GM18909 (cell line): ENCODE measurements around the gene GPATCH4.
"Not testable (repeated sequence)": the region's sequence is repeated elsewhere in the genome, so short reads cannot be mapped to it uniquely, and the experiment has no call there.

Experiments
- ATAC-seq: cut with Tn5 transposase; IDR thresholded peaks from one replicate; pipeline ENCODE4 v1.9.1; 2021; ENCODE audit warnings: mild to moderate bottlenecking; ENCODE audit not compliant: unreplicated experiment, poor library complexity

The GPATCH4 gene

DNA sequence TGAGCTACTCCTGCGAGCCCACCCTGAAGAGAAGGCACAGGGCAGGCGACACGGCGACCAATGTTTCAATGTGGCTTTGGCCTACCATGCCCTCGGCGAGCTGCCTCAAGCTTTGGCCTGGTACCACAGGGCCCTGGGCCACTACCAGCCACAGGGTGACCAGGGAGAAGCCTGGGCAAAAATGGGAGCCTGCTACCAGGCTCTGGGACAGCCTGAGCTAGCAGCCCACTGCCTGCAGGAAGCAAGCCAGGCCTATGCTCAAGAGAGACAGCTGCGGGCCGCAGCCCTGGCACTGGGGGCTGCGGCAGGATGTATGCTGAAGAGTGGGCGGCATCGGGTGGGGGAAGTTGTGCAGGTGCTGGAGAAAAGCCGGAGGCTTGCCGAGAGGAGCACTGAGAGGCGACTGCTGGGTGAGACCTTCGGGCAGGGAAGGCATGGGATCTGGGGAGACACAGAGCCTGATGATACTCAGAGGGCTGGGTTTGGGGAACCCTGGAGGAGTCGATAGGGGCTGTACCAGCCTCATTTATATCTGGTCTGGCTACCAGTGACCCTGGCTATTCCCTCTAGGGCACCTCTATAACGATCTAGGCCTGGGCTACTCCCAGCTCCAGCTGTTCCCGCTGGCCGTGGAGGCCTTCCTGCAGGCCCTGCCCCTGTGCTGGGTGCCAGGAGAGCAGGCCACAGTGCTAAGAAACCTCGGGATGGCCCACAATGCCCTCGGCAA is 19.5 kb downstream of the GPATCH4 start:
- ATAC-seq = no peak

- no peak for ATAC-seq
Measured at GRCh38 chr1:156579472-156579871, 21.8 kb downstream of the GPATCH4 start, which contains the start of gene TTC24. TSS of gene TTC24 (plus strand) at chr1:156579723. CDS start at chr1:156581365, 1,642 bp downstream.

GRCh38 chr1:156578055-156578454 is 23.2 kb downstream of the GPATCH4 start:
- no peak for ATAC-seq

DNA sequence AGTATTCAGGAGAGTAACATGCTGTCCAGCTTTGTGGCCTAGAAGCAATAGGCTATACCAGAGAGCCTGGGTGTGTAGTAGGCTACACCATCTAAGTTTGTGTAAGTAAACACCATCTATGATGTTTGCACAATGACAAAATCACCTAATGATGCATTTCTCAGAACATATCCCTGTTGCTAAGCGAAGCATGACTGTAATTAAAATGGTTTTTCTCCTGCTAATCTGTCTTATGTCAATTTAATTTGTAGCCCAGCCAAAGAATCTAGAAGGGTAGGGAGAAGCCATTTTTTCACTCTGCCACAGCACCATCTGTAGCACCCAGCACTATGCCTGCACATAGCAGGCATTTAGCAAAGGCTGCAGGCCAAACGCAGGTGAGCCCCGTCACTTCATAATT is 23.7 kb downstream of the GPATCH4 start:
- ATAC-seq = no peak

GRCh38 chr1:156574039-156574633 is 27.1 kb downstream of the GPATCH4 start:
- ATAC-seq = no peak

DNA sequence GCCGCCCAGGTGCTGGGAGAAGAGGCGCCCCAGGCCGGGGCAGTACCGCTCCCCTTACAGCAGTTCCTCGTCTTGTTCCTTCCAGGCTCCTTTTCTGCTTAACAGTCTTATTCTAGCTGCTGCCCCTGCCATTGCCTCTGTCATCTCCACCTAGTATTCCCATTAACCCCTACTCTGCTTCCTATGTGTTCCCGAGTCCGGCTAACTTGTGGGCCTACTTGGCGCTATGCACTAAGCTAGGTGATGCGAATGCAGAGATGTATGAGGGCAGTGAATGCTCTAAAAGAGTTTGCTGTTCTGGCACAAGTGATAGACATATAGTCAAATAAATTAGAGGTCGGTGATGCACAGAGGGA is 28.6 kb downstream of the GPATCH4 start:
- no peak for ATAC-seq

GRCh38 chr1:156571919-156572662 is 29.2 kb downstream of the GPATCH4 start, which contains the start of gene IQGAP3:
TSS of gene IQGAP3 (minus strand) at chr1:156572565. CDS start at chr1:156572529, 36 bp downstream.
- peak; percentile 81 for ATAC-seq

DNA sequence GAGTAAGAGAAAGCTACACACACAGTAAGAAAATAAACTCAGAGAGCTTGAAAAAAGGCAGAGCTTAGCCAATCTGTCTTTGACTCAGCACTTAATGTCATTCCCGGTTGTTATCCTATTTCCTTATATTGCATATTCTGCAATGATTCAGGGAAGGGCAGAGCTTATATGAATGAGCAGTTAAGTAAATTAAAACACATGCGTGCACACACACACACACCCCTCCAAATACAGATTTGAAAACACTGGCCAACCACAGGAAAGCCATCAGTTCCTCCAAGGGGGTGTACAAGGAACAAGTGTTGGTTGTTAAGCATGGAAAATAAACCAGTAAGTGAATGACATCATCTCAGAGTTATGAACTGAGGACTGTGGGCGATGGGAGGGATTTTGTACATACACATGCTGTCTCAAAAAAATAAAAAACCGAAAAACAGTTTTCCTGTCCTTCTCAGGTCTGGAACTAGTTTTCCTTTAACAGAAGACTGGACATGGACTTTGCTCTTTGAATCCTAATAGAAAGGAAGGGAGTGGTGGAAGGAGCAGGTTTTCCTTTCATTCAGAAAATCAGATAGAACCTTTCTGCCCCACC is 29.9 kb downstream of the GPATCH4 start:
- ATAC-seq = no peak

- no peak for ATAC-seq
Measured at GRCh38 chr1:156566436-156566835, 34.8 kb downstream of the GPATCH4 start.

GRCh38 chr1:156565519-156565918 is 35.8 kb downstream of the GPATCH4 start:
- no peak for ATAC-seq

DNA sequence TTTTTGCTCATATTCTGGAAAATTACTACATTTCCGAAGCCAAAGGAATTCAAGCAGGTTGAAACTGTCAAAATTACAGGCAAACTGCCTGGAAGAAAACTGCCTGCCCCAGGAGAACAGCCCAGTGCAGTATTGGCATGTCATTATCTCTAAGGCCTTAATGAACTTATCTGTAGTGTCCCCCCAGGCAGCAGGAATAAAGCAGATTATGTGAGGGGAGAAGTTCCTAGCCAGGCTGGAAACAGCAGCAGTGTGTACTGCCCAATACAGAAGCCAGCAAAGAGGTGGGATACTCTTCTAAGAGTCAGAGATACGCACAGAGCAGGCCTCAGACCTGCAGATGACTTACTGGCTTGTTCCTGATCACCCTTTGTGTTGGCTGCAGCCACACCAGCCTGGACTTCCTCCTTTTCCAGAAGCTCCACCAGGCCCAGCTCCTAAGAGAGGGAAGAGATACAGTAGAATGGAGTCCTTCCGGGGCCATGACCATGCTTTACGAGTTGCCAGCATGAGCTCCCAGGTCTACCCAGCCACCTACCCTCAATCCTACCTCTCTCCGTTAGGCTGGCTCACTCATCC is 40.6 kb downstream of the GPATCH4 start:
- no peak for ATAC-seq

DNA sequence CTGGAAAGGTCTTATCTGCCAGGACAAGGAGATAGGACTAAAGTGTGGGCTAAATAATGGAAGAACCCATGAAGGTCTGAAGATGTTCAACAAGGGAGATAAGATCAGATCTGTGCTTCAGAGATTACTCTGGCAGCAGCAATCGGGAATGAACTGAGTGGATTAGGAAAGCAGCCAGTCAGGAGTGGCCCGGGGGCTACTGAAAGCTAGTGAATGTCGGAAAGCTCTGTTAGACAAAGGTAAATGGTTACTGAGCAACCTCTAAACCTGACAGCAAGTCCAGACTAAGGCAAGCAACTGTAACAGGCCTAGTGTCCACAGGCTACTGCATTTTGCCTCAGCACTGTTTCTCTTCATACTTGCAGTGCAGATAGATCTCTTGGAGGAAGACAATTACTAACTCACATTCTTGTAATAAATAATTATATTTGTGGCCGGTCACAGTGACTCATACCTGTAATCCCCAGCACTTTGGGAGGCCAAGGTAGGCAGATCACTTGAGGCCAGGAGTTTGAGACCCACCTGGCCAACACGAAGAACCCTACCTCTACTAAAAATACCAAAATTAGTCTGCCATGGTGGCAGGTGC is 41.4 kb downstream of the GPATCH4 start:
- no peak for ATAC-seq

DNA sequence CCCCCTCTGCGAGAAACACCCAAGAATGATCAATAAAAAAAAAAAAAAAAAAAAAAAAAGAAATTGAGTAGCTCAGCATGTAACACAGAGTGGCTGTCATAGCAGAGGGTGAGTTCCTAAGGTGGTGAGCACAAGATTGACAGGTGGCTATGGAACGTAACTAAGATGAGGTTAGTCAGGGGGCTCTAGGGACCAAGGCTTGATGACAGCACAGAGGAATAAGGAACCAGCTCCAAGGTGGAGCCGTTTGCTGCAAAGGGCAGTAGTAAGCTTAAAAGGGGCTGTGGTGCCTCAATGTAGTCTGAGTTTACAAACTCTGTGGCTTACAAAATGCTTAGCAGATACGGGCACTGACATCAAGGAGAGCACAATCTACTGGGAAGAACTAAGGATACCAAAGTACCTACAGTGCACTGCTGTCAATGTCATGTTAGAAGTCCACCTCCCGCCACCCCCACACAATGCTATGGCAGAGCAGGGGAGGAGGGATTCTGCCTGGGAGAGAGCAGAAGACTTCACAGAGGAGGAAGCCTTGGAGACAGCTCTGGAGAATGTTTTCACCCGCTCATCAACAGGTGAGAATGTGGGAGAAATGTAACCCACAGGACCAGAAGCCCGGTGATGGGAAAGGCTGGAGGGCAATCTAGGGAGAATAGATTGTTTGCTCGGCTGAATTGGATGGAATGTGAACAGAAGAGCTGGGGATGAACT is 42.0 kb downstream of the GPATCH4 start:
- ATAC-seq = no peak

GRCh38 chr1:156556354-156556753 is 44.9 kb downstream of the GPATCH4 start:
- no peak for ATAC-seq

GRCh38 chr1:156555715-156556114 is 45.6 kb downstream of the GPATCH4 start:
- no peak for ATAC-seq

DNA sequence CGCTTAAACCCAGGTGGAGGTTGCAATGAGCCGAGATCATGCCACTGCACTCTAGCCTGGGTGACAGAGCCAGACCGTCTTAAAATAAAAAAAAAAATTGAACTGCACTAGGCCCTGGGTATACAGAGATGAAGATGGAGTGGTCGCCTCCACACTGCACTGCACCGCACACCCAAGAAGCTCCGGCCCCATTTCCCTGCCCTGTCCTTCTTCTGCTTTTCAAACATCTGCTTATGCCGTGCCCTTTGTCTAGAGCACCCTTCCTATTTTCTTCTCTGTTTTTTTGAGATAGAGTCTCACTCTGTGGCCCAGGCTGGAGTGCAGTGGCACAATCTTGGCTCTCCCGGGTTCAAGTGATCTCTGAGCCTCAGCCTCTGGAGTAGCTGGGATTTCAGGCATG is 46.3 kb downstream of the GPATCH4 start:
- no peak for ATAC-seq

- ATAC-seq = no peak
Measured at GRCh38 chr1:156553860-156554485, 47.3 kb downstream of the GPATCH4 start.

GRCh38 chr1:156552937-156553336 is 48.3 kb downstream of the GPATCH4 start:
- ATAC-seq = not testable (repeated sequence)

- ATAC-seq = no peak
Measured at GRCh38 chr1:156552518-156552917, 48.8 kb downstream of the GPATCH4 start.
